GM23338 (cell line): ENCODE measurements around the gene CHCHD10. TPM values are rescaled to one million over a fixed set of nuclear protein-coding genes. Genes with fewer than 3 reads are reported as not detected.

ENCODE experiments used
- ATAC-seq: fragments of 200-7000 bp; cut with Tn5 transposase; 3 replicates; pipeline ENCODE4 v1.9.1; 2020
- DNase-seq: peaks from one replicate; pipeline ENCODE4 v3.0.0-alpha.2; 2015; ENCODE audit warnings: low spot score
- H2AFZ ChIP-seq: fragments of 200-600 bp; sonication (generic); 2 replicates; pipeline ENCODE4 v1.8.0; 2016; ENCODE audit warnings: antibody characterized with exemption, mild to moderate bottlenecking, moderate library complexity
- H3F3A ChIP-seq: fragments of 200-600 bp; sonication (generic); replicated peaks from 2 replicates; pipeline ENCODE4 v1.8.0; 2017; ENCODE audit warnings: antibody characterized with exemption, mixed run types, low read depth
- H3K27ac ChIP-seq: fragments of 200-600 bp; sonication (generic); 2 replicates; pipeline ENCODE4 v1.6.1; 2016; ENCODE audit warnings: low read depth
- H3K27me3 ChIP-seq: fragments of 200-600 bp; sonication (generic); 2 replicates; pipeline ENCODE4 v1.8.0; 2016; ENCODE audit warnings: mild to moderate bottlenecking, mixed run types, moderate library complexity; ENCODE audit not compliant: insufficient read depth
- H3K36me3 ChIP-seq: fragments of 200-600 bp; sonication (generic); 2 replicates; pipeline ENCODE4 v1.8.0; 2016; ENCODE audit warnings: mild to moderate bottlenecking; ENCODE audit not compliant: insufficient read depth
- H3K4me1 ChIP-seq: fragments of 200-600 bp; sonication (generic); 2 replicates; pipeline ENCODE4 v1.8.0; 2016; ENCODE audit warnings: mild to moderate bottlenecking, moderate library complexity; ENCODE audit not compliant: insufficient read depth
- H3K4me2 ChIP-seq: fragments of 200-600 bp; sonication (generic); 2 replicates; pipeline ENCODE4 v1.7.1; 2017; ENCODE audit warnings: mixed run types
- H3K4me3 ChIP-seq: fragments of 200-600 bp; sonication (generic); 2 replicates; pipeline ENCODE4 v1.6.1; 2016; ENCODE audit warnings: mixed run types
- H3K79me2 ChIP-seq: fragments of 200-600 bp; sonication (generic); replicated peaks from 2 replicates; pipeline ENCODE4 v1.8.0; 2017; ENCODE audit warnings: mild to moderate bottlenecking; ENCODE audit not compliant: insufficient read depth
- H3K9me2 ChIP-seq: fragments of 200-600 bp; sonication (generic); 2 replicates; pipeline ENCODE4 v1.8.0; 2017; ENCODE audit not compliant: insufficient read depth
- H4K20me1 ChIP-seq: fragments of 200-600 bp; sonication (generic); replicated peaks from 2 replicates; pipeline ENCODE4 v1.8.0; 2017; ENCODE audit warnings: mild to moderate bottlenecking; ENCODE audit not compliant: insufficient read depth
- H3K27ac Mint-ChIP-seq: 2 replicates; pipeline ENCODE4 v1.8.0; 2020; ENCODE audit warnings: inconsistent platforms, mild to moderate bottlenecking, moderate library complexity, mixed read lengths
- H3K27me3 Mint-ChIP-seq: 3 replicates; pipeline ENCODE4 v1.8.0; 2022; ENCODE audit warnings: low read depth, mild to moderate bottlenecking, moderate library complexity, mixed read lengths, inconsistent platforms; ENCODE audit not compliant: insufficient read depth, poor library complexity
- H3K36me3 Mint-ChIP-seq: 3 replicates; pipeline ENCODE4 v1.8.0; 2021; ENCODE audit warnings: low read depth, mild to moderate bottlenecking, inconsistent platforms, moderate library complexity, mixed read lengths
- H3K4me1 Mint-ChIP-seq: 3 replicates; pipeline ENCODE4 v1.8.0; 2020; ENCODE audit warnings: mild to moderate bottlenecking, inconsistent platforms, mixed read lengths
- H3K4me3 Mint-ChIP-seq: 3 replicates; pipeline ENCODE4 v1.8.0; 2021; ENCODE audit warnings: moderate library complexity, mild to moderate bottlenecking, inconsistent platforms, mixed read lengths
- H3K9me3 Mint-ChIP-seq: 3 replicates; pipeline ENCODE4 v1.8.0; 2020; ENCODE audit warnings: moderate library complexity, mild to moderate bottlenecking, inconsistent platforms, mixed read lengths
- EZH2 ChIP-seq: fragments of 200-600 bp; sonication (generic); IDR thresholded peaks from one replicate; pipeline ENCODE4 v1.8.0; 2017; ENCODE audit warnings: antibody characterized with exemption, mild to moderate bottlenecking, low read depth; ENCODE audit not compliant: unreplicated experiment
- EZH2phosphoT487 ChIP-seq: fragments of 200-600 bp; sonication (generic); IDR thresholded peaks from one replicate; pipeline ENCODE4 v1.8.1; 2018; ENCODE audit warnings: antibody characterized with exemption; ENCODE audit not compliant: unreplicated experiment
- JUNB ChIP-seq: IDR thresholded peaks from one replicate; pipeline ENCODE4 v1.6.1; 2016; ENCODE audit warnings: antibody characterized with exemption; ENCODE audit not compliant: unreplicated experiment
- NANOG ChIP-seq: IDR thresholded peaks from 2 replicates; pipeline ENCODE4 v1.6.1; 2016; ENCODE audit warnings: antibody characterized with exemption, borderline replicate concordance
- POLR2AphosphoS5 ChIP-seq: IDR thresholded peaks from 2 replicates; pipeline ENCODE4 v1.6.1; 2016; ENCODE audit warnings: antibody characterized with exemption, low read depth
- STAT1 ChIP-seq: IDR thresholded peaks from one replicate; pipeline ENCODE4 v1.6.1; 2016; ENCODE audit warnings: antibody characterized with exemption; ENCODE audit not compliant: unreplicated experiment
- ZNF331 ChIP-seq: fragments of 250-450 bp; sonication (Bioruptor Pico); IDR thresholded peaks from 2 replicates; pipeline ENCODE4 v1.5.0; 2020; ENCODE audit warnings: low read depth, mild to moderate bottlenecking, moderate library complexity
- polyA plus RNA-seq: library from polyadenylated mRNA; unstranded; fragments of >200 nt; fragmentation: Nextera tagmentation; extraction: Ambion mirVana; gene quantifications from 2 replicates; pipeline ENCODE4 v1.2.1, GENCODE V29; 2016
- total RNA-seq: library from RNA; depleted of rRNA; stranded (reverse); fragments of >200 nt; shearing (Covaris generic); gene quantifications from 2 replicates; pipeline ENCODE4 v1.2.3, GENCODE V29; 2014
- TF ChIP-seq, protein P1 (sequence below), 2 experiments: fragments of 200-600 bp in 1 of 2; sonication (generic) in 1 of 2; conservative IDR thresholded peaks; 2 replicates each; pipeline versions ENCODE4 v1.5.1 to v1.6.1; 2016 to 2017; ENCODE audit warnings: antibody characterized with exemption in 2 of 2, low read depth in 2 of 2, mild to moderate bottlenecking in 2 of 2, moderate library complexity in 1 of 2
- TF ChIP-seq, protein P2 (sequence below): IDR thresholded peaks from one replicate; pipeline ENCODE4 v1.6.1; 2018; ENCODE audit warnings: antibody characterized with exemption; ENCODE audit not compliant: unreplicated experiment
- TF ChIP-seq, protein P3 (sequence below): IDR thresholded peaks from 2 replicates; pipeline ENCODE4 v1.6.1; 2016; ENCODE audit warnings: antibody characterized with exemption

The CHCHD10 gene
- total and polyA plus RNA-seq, 2 experiments from 2014 or later = 11.4 to 101 TPM

DNA sequence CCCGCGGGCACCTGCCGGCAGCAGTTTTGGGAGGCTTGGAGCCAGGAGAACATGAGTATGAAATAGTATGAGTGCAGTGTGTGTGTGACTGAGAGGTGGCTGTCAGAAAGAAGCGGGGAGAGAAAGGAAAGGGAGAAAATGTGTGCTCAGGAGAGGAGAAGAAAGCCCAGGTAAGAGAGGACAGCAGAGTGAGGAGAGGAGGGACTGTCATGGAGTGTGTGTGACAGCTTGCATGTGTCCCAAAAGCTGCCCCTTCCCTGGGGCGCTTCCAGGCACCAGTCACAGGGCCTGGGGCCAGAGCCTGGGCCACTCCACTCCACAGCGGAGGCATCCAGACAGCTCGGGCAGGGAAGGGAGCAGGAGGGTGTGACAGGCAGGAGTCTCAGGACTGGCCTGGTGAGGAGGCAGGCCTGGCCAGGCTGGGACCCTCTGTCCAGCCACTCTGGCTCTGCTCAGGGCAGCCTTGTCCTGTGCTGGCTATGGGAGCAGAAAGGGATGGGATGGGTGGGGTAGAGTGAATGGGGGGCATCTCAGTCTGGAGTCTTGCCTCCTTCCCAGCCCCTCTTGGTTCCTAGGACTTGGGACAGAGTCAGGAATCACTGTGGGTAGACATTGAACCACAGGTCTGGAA is 5.8 kb upstream of the CHCHD10 start (continued):
- TF ChIP-seq, protein P1, sequence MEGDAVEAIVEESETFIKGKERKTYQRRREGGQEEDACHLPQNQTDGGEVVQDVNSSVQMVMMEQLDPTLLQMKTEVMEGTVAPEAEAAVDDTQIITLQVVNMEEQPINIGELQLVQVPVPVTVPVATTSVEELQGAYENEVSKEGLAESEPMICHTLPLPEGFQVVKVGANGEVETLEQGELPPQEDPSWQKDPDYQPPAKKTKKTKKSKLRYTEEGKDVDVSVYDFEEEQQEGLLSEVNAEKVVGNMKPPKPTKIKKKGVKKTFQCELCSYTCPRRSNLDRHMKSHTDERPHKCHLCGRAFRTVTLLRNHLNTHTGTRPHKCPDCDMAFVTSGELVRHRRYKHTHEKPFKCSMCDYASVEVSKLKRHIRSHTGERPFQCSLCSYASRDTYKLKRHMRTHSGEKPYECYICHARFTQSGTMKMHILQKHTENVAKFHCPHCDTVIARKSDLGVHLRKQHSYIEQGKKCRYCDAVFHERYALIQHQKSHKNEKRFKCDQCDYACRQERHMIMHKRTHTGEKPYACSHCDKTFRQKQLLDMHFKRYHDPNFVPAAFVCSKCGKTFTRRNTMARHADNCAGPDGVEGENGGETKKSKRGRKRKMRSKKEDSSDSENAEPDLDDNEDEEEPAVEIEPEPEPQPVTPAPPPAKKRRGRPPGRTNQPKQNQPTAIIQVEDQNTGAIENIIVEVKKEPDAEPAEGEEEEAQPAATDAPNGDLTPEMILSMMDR (conservative IDR thresholded peaks at IDR 0.05; ENCODE audit: low read depth in 2 of 2) = no peak
- TF ChIP-seq EZH2phosphoT487 (no peak), ZNF331 (CRISPR knock-in tag) (no peak), JUNB (no peak), EZH2 (no peak), STAT1 (no peak), NANOG (no peak), POLR2AphosphoS5 (no peak)
- TF ChIP-seq, protein P2, sequence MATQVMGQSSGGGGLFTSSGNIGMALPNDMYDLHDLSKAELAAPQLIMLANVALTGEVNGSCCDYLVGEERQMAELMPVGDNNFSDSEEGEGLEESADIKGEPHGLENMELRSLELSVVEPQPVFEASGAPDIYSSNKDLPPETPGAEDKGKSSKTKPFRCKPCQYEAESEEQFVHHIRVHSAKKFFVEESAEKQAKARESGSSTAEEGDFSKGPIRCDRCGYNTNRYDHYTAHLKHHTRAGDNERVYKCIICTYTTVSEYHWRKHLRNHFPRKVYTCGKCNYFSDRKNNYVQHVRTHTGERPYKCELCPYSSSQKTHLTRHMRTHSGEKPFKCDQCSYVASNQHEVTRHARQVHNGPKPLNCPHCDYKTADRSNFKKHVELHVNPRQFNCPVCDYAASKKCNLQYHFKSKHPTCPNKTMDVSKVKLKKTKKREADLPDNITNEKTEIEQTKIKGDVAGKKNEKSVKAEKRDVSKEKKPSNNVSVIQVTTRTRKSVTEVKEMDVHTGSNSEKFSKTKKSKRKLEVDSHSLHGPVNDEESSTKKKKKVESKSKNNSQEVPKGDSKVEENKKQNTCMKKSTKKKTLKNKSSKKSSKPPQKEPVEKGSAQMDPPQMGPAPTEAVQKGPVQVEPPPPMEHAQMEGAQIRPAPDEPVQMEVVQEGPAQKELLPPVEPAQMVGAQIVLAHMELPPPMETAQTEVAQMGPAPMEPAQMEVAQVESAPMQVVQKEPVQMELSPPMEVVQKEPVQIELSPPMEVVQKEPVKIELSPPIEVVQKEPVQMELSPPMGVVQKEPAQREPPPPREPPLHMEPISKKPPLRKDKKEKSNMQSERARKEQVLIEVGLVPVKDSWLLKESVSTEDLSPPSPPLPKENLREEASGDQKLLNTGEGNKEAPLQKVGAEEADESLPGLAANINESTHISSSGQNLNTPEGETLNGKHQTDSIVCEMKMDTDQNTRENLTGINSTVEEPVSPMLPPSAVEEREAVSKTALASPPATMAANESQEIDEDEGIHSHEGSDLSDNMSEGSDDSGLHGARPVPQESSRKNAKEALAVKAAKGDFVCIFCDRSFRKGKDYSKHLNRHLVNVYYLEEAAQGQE = no peak
- TF ChIP-seq, protein P3, sequence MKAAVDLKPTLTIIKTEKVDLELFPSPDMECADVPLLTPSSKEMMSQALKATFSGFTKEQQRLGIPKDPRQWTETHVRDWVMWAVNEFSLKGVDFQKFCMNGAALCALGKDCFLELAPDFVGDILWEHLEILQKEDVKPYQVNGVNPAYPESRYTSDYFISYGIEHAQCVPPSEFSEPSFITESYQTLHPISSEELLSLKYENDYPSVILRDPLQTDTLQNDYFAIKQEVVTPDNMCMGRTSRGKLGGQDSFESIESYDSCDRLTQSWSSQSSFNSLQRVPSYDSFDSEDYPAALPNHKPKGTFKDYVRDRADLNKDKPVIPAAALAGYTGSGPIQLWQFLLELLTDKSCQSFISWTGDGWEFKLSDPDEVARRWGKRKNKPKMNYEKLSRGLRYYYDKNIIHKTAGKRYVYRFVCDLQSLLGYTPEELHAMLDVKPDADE = no peak

DNA sequence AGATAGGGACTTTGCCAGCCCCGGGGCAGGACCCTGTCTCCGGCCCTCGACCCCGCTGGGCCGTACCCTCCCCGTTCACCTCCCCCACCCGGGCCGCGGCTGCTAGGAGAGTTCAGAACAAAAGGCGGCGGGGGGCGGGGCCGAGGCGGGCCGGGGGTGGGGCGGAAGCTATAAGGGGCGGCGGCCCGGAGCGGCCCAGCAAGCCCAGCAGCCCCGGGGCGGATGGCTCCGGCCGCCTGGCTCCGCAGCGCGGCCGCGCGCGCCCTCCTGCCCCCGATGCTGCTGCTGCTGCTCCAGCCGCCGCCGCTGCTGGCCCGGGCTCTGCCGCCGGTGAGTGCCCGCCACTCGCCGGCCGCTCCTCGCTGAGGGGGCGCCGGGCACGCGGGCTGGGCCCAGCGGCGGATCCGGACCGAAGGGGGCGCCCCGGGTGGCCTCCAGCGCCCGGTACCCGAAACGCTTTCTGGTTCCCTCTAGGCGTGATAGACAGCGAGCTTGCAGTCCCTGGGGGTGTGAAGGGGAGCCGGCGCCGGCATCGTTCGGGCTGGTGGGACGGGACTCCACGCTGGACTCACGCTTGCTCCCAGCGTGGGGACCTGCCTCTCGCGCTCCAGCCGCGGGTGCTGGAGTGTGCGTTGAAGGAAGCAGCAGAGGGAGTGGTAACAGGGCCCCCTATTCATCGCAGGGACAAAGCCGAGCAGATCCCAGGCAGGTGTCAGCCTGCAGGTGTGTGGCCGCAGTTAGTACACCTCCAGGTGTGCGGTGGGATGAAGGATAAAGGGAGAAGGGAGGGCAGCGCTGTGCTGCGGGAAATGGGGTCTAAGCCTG is 5.1 kb upstream of the CHCHD10 start, which contains the start of gene MMP11:
MMP11 (plus strand) TSS at position 201 of the 825 bp plus-strand sequence; CDS start at position 223, 22 bp downstream.
- H3K4me1 Mint-ChIP-seq = peaks cover 17% of the 10 kb centered on the region
- ATAC-seq = peak; percentile 36
- Histone ChIP-seq H3K79me2 (no peaks in the 10 kb centered on the region), H3K9me2 (no peaks in the 10 kb centered on the region), H3K4me1 (peaks cover 6% of the 10 kb centered on the region; the same call in 1 of the 2 replicates), H3K27ac (no peak within 1 kb of the TSS), H3F3A (peaks cover 13% of the 10 kb centered on the region), H3K4me3 (peak within 1 kb of the TSS; percentile 84), H3K4me2 (peak within 1 kb of the TSS; percentile 98), H2AFZ (peak within 1 kb of the TSS; percentile 93), H4K20me1 (no peaks in the 10 kb centered on the region), H3K27me3 (peaks cover 39% of the 10 kb centered on the region), H3K36me3 (no peaks in the 10 kb centered on the region)
- TF ChIP-seq NANOG (no peak), EZH2 (no peak)
- peaks cover 33% of the 10 kb centered on the region for H3K27me3 Mint-ChIP-seq
- H3K4me3 Mint-ChIP-seq = peak within 1 kb of the TSS; percentile 76
- no peak within 1 kb of the TSS for H3K27ac Mint-ChIP-seq
- H3K36me3 Mint-ChIP-seq = no peaks in the 10 kb centered on the region
- peak; percentile 82 for DNase-seq
- H3K9me3 Mint-ChIP-seq = no peaks in the 10 kb centered on the region
